K562 (cell line): ENCODE measurements around the gene HLA-DOA. TPM values are rescaled to one million over a fixed set of nuclear protein-coding genes. Genes with fewer than 3 reads are reported as not detected.

ENCODE experiments used
- CC2D1A ChIP-seq: fragments of 450-650 bp; IDR thresholded peaks from 2 replicates; pipeline ENCODE4 v1.6.1; 2017; ENCODE audit warnings: mild to moderate bottlenecking
- CCAR2 ChIP-seq: fragments of 200-400 bp; formaldehyde crosslinking; IDR thresholded peaks from 2 replicates; pipeline ENCODE4 v1.6.1; 2017; ENCODE audit warnings: mild to moderate bottlenecking, low read depth, low read length
- CHAMP1 ChIP-seq: fragments of 450-650 bp; IDR thresholded peaks from 2 replicates; pipeline ENCODE4 v1.6.1; 2016; ENCODE audit warnings: mild to moderate bottlenecking
- ELF1 ChIP-seq: fragments of 200-800 bp; sonication (Bioruptor generic); IDR thresholded peaks from 2 replicates; pipeline ENCODE4 v1.6.1; 2016; ENCODE audit warnings: missing genetic modification characterization, missing compliant biosample characterization
- EWSR1 ChIP-seq: fragments of 450-650 bp; IDR thresholded peaks from 2 replicates; pipeline ENCODE4 v1.6.1; 2018; ENCODE audit warnings: borderline replicate concordance, mild to moderate bottlenecking, low read depth, moderate library complexity; ENCODE audit not compliant: partially characterized antibody
- PML ChIP-seq: IDR thresholded peaks from 2 replicates; pipeline ENCODE4 v1.6.1; 2012; ENCODE audit warnings: low read length, inconsistent platforms
- RBM22 ChIP-seq: fragments of 200-400 bp; formaldehyde crosslinking; IDR thresholded peaks from 2 replicates; pipeline ENCODE4 v1.6.1; 2018; ENCODE audit warnings: low read length, low read depth; ENCODE audit not compliant: poor library complexity, severe bottlenecking
- TBL1XR1 ChIP-seq, 2 experiments: IDR thresholded peaks; 2 replicates each; pipeline ENCODE4 v1.6.1; 2012; ENCODE audit warnings: improper control_type of control experiment in 2 of 2, low read length in 2 of 2, mild to moderate bottlenecking in 1 of 2
- TCF3 ChIP-seq: sonication (generic); formaldehyde crosslinking; IDR thresholded peaks from 2 replicates; pipeline ENCODE4 v1.4.0; 2020; ENCODE audit warnings: mild to moderate bottlenecking, missing genetic modification reagents
- TFAM ChIP-seq: fragments of 250-450 bp; sonication (Bioruptor Pico); conservative IDR thresholded peaks from 2 replicates; pipeline ENCODE4 v1.5.0; 2021; ENCODE audit warnings: mild to moderate bottlenecking, moderate library complexity
- THRAP3 ChIP-seq: fragments of 450-650 bp; IDR thresholded peaks from 2 replicates; pipeline ENCODE4 v1.6.1; 2016; ENCODE audit warnings: mild to moderate bottlenecking, inconsistent platforms, borderline replicate concordance
- VEZF1 ChIP-seq: fragments of 200-800 bp; sonication (Bioruptor generic); IDR thresholded peaks from 2 replicates; pipeline ENCODE4 v1.6.1; 2017; ENCODE audit warnings: missing genetic modification characterization, missing compliant biosample characterization
- ZBTB43 ChIP-seq: sonication (generic); formaldehyde crosslinking; IDR thresholded peaks from 2 replicates; pipeline ENCODE4 v1.8.0; 2023; ENCODE audit warnings: mild to moderate bottlenecking, missing genetic modification reagents
- ZFP91 ChIP-seq: sonication (generic); formaldehyde crosslinking; IDR thresholded peaks from 2 replicates; pipeline ENCODE4 v1.8.0; 2022; ENCODE audit warnings: mild to moderate bottlenecking, missing genetic modification reagents
- ZNF324 ChIP-seq: fragments of 250-450 bp; sonication (Bioruptor Pico); IDR thresholded peaks from 2 replicates; pipeline ENCODE4 v1.4.0; 2020; ENCODE audit warnings: mild to moderate bottlenecking
- ZNF398 ChIP-seq: fragments of 250-450 bp; sonication (Bioruptor Pico); IDR thresholded peaks from 2 replicates; pipeline ENCODE4 v1.8.0; 2021; ENCODE audit warnings: moderate library complexity, mild to moderate bottlenecking, inconsistent platforms
- ZNF644 ChIP-seq: fragments of 200-800 bp; sonication (Bioruptor generic); IDR thresholded peaks from 2 replicates; pipeline ENCODE4 v1.6.1; 2016; ENCODE audit warnings: low read depth, missing genetic modification characterization, missing compliant biosample characterization
- ZNF655 ChIP-seq: fragments of 250-450 bp; sonication (Bioruptor Pico); IDR thresholded peaks from 2 replicates; pipeline ENCODE4 v1.5.0; 2021
- polyA plus RNA-seq, 8 experiments: library from polyadenylated mRNA; depleted of rRNA in 4 of 8; stranded (reverse) in 5 of 8; unstranded in 3 of 8; fragments of >200 nt; fragmentation: Nextera tagmentation in 2 of 8; fragmentation: Illumina TruSeq in 1 of 8; extraction: Ambion mirVana in 2 of 8; extraction: Trizol in 1 of 8; gene quantifications; 2 replicates each; pipeline versions ENCODE4 v1.2.1 to v1.2.3, GENCODE V29; 2011 to 2014; ENCODE audit warnings: inconsistent platforms in 1 of 8, missing spikeins in 1 of 8
- total RNA-seq, 7 experiments: library from RNA; depleted of rRNA in 6 of 7; stranded (reverse); fragments of >200 nt in 6 of 7; fragmentation: Illumina TruSeq in 2 of 7; extraction: Trizol in 2 of 7; gene quantifications; 2 replicates each; pipeline versions ENCODE4 v1.2.1 to v1.2.3, GENCODE V29; 2011 to 2021; ENCODE audit warnings: low replicate concordance in 1 of 7

The HLA-DOA gene
- total and polyA plus RNA-seq, 9 of the 15 experiments (the other 6 are each of a cell fraction or from before 2014, with no cell fraction given), result 0.07 TPM; not detected in 8

- TF ChIP-seq ZNF398 (CRISPR knock-in tag), result no peak
- TF ChIP-seq CHAMP1, result no peak
- no peak for TF ChIP-seq EWSR1
- TF ChIP-seq RBM22, result no peak
- TF ChIP-seq CC2D1A, result no peak
- TF ChIP-seq TCF3 (CRISPR knock-in tag), result 0 out of 2 replicates have a peak, but pooled peaks have one; percentile 7
- TF ChIP-seq ZNF644 (tag), result no peak
- no peak for TF ChIP-seq ZNF324 (CRISPR knock-in tag)
- TF ChIP-seq ZFP91 (CRISPR knock-in tag), result no peak
- no peak for TF ChIP-seq ELF1
- no peak for TF ChIP-seq ZNF655 (CRISPR knock-in tag)
- no peak for TF ChIP-seq TFAM
- TF ChIP-seq VEZF1, result no peak
- no peak for TF ChIP-seq ZBTB43
- no peak for TF ChIP-seq TBL1XR1 (IDR thresholded peaks at IDR 0.05; ENCODE audit: low read length in 2 of 2)
- TF ChIP-seq THRAP3, result no peak
- no peak for TF ChIP-seq CCAR2
- TF ChIP-seq PML, result no peak
Observed at GRCh38 chr6:33028220-33028849, 18.9 kb upstream of the HLA-DOA start (continued).
